Calu3 (cell line): Measurements from ENCODE around the gene MAD1L1. TPM values are rescaled to one million over a fixed set of nuclear protein-coding genes. Genes with fewer than 3 reads are reported as not detected.

Experiments
- BruUV-seq: library from RNA; stranded (reverse); fragments of 400-500 nt; replicated peaks from 2 replicates; lab custom pipeline; 2021; lab: Mats Ljungman, UMichigan
- CTCF ChIA-PET: fragments of 300-600 bp; sonication (Branson Sonifier 250); formaldehyde crosslinking; loops from one replicate; lab custom pipeline; 2022; ENCODE audit warnings: antibody characterized with exemption; lab: Charles Lee
- DNase-seq: peaks from one replicate; pipeline ENCODE4 v3.0.0; 2022
- H3K27ac Mint-ChIP-seq: one replicate; pipeline ENCODE4 v1.8.0; 2022; ENCODE audit warnings: mixed read lengths; ENCODE audit not compliant: unreplicated experiment
- H3K27me3 Mint-ChIP-seq: one replicate; pipeline ENCODE4 v1.8.0; 2022; ENCODE audit warnings: mixed read lengths; ENCODE audit not compliant: unreplicated experiment
- H3K36me3 Mint-ChIP-seq: one replicate; pipeline ENCODE4 v1.8.0; 2022; ENCODE audit warnings: mild to moderate bottlenecking, moderate library complexity, mixed read lengths; ENCODE audit not compliant: insufficient read depth, unreplicated experiment
- H3K4me1 Mint-ChIP-seq: one replicate; pipeline ENCODE4 v1.8.0; 2022; ENCODE audit warnings: mild to moderate bottlenecking, low read depth, mixed read lengths; ENCODE audit not compliant: unreplicated experiment
- H3K4me3 Mint-ChIP-seq: one replicate; pipeline ENCODE4 v1.8.0; 2022; ENCODE audit warnings: mild to moderate bottlenecking, low read depth, moderate library complexity, mixed read lengths; ENCODE audit not compliant: unreplicated experiment
- H3K9me3 Mint-ChIP-seq: one replicate; pipeline ENCODE4 v1.8.0; 2022; ENCODE audit warnings: low read depth, mixed read lengths; ENCODE audit not compliant: unreplicated experiment
- intact Hi-C: fragments of 100-400 bp; cut with micrococcal nuclease; formaldehyde crosslinking; loops from one replicate; pipeline ENCODE4 v1.10.0; 2022; ENCODE audit not compliant: unreplicated experiment
- total RNA-seq: library from RNA; stranded (reverse); gene quantifications from 2 replicates; pipeline ENCODE4 v1.2.3, GENCODE V29; 2022
- TF ChIP-seq, protein P1 (sequence below): fragments of 200-600 bp; IDR thresholded peaks from one replicate; pipeline ENCODE4 v1.8.0; 2022; ENCODE audit warnings: antibody characterized with exemption; ENCODE audit not compliant: unreplicated experiment

The MAD1L1 gene
- total RNA-seq, 1 experiment from 2014 or later = 86.0 TPM

DNA sequence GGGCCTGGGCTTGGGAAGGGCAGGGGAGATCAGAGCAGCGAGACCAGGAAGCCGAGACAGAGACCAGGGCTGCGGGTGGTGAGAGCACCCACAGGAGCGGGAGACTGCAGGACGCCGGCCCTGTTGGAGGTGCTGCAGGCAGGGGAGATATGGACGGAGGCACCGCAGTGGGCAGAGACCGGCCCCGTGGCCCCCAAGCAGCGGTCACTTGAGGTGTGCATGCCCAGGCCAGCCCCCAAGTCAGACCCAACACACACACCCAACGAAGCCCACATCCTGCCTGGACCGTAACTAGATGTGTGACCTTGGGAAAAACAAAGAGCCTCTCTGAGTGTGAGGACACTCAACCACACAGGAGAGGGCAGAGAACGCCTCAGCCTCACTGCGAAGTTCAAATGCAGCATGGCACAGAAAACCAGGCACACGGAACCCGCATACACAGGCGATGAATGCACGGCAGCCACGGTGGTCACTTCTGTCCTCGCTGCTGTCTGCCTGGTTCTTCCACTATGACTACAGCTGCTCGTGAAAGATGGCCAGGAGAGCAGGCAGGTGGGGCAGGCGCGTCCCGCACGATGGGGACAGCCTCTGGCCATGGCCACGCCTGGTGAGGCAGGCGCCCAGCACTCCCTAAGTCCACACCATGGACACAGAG, 214.7 kb downstream of the MAD1L1 start:
- no peaks in the 10 kb centered on the region for H3K27me3 Mint-ChIP-seq
- no peaks in the 10 kb centered on the region for H3K36me3 Mint-ChIP-seq
- TF ChIP-seq, protein P1, sequence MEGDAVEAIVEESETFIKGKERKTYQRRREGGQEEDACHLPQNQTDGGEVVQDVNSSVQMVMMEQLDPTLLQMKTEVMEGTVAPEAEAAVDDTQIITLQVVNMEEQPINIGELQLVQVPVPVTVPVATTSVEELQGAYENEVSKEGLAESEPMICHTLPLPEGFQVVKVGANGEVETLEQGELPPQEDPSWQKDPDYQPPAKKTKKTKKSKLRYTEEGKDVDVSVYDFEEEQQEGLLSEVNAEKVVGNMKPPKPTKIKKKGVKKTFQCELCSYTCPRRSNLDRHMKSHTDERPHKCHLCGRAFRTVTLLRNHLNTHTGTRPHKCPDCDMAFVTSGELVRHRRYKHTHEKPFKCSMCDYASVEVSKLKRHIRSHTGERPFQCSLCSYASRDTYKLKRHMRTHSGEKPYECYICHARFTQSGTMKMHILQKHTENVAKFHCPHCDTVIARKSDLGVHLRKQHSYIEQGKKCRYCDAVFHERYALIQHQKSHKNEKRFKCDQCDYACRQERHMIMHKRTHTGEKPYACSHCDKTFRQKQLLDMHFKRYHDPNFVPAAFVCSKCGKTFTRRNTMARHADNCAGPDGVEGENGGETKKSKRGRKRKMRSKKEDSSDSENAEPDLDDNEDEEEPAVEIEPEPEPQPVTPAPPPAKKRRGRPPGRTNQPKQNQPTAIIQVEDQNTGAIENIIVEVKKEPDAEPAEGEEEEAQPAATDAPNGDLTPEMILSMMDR = no peak
- no peak overlapping the region for H3K4me3 Mint-ChIP-seq
- no peak for DNase-seq
- H3K9me3 Mint-ChIP-seq = no peaks in the 10 kb centered on the region
- H3K4me1 Mint-ChIP-seq = no peaks in the 10 kb centered on the region
- intact Hi-C loops = no loop called here
- BruUV-seq = no TSS peak
- H3K27ac Mint-ChIP-seq = no peak overlapping the region
- CTCF ChIA-PET = interaction anchor here (0.6 kb wide), 1 partner anchor 290 kb away, joined by 6 read pairs; no protein-coding TSS in a partner anchor

DNA sequence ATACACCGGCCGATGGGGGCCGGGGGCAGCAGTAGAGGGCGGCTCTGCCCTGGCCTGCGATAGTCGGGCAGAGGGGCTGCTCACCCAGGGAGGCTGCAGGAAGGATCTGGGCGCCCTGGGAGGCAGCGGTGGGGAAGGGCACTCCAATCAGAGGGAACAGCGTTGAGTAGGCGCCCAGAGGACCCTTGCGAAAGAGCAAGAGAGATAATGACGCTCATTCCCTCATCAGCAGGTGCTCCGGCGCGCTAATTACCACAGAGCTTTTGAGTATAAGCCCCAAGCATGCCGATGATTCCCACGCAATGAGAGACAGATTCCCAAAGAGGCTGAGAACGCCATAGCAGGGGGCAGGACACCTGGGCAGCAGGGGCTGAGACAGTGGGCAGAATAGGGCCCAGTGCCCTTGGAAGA, 215.3 kb downstream of the MAD1L1 start:
- intact Hi-C loops = no loop called here
- Mint-ChIP-seq H3K4me3 (no peak overlapping the region), H3K36me3 (peaks cover under 1% of the 10 kb centered on the region), H3K27ac (no peak overlapping the region), H3K27me3 (no peaks in the 10 kb centered on the region), H3K4me1 (no peaks in the 10 kb centered on the region), H3K9me3 (no peaks in the 10 kb centered on the region)
- DNase-seq = no peak
- no TSS peak for BruUV-seq
- CTCF ChIA-PET = no interaction called here
- TF ChIP-seq, protein P1 = no peak

DNA sequence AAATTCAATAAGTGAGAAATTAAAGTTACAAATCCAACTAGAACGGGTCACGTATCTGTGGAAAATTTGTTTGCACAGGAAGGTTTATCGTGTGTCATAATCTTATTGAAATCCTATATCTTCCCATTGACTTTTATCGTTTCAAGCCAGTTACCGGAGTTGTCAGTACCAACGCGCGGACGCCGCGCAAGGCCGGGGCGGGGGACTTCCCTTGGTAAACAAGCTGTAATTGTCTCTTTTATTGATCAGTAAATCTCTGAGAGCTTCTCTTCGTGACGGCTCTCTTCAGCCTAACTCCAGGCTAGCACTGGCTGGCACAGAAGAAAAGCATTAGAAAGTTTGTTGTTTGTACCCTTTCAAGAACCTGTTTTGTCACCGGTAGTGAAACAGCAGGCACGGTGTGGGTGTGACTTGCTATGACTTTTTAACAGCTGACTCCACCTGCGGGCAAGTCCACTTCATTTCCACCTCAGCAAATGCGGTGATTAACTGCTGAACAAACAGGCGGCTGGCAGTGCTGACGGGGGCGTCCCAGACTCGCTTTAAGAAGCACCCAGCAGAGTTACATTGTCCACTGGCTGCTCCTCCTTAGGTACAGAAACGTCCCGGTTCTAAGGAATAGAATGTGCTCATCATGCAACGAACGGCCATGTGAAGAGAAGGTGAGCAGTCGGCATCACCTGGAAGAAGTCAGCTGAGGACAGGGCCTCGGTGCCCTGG, 215.8 kb downstream of the MAD1L1 start:
- Mint-ChIP-seq H3K9me3 (no peaks in the 10 kb centered on the region), H3K27ac (no peak overlapping the region), H3K36me3 (peaks cover 6% of the 10 kb centered on the region), H3K4me3 (no peak overlapping the region), H3K27me3 (no peaks in the 10 kb centered on the region), H3K4me1 (no peaks in the 10 kb centered on the region)
- TF ChIP-seq, protein P1 = no peak
- no peak for DNase-seq
- BruUV-seq = no TSS peak
- intact Hi-C loops = no loop called here
- CTCF ChIA-PET = no interaction called here

DNA sequence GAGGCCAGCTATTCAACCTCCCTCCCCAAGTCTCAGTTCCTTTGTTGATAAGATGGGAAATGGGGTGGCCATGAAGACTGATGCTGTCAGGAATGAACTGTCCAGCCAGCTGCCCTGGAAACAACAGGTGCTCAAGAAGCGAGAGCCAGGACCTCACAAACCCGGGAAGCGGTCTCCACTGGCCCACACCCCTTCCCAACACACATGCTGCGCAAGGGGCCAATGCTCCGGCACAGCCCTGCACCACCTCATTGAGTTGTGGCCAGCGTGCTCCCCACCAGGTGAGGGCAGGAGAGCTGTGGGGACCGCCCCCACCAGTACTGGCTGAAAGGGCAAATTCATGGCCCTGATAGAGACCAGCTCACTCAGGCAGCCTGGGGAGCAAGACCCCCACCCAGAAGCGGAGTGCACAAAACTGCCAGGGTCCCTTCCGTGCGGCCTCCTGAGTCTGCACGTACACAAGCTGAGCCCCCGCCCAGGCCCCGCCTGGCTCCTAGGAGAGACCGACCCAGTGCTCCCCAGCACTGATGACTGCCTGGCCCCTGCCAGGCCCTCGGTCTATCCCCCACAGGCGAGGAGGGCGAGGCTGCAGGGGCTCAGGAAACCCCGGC, 216.6 kb downstream of the MAD1L1 start:
- no TSS peak for BruUV-seq

More for the DNA sequence above, 216.6 kb downstream of the MAD1L1 start:
- CTCF ChIA-PET = no interaction called here
- Mint-ChIP-seq H3K4me1 (no peaks in the 10 kb centered on the region), H3K27ac (no peak overlapping the region), H3K36me3 (peaks cover 6% of the 10 kb centered on the region), H3K27me3 (no peaks in the 10 kb centered on the region), H3K9me3 (no peaks in the 10 kb centered on the region), H3K4me3 (no peak overlapping the region)
- intact Hi-C loops = no loop called here
- no peak for DNase-seq
- TF ChIP-seq, protein P1 = no peak
